HG03159 (cell line): ENCODE data around the gene MAEA.

ENCODE experiments used
- ATAC-seq: cut with Tn5 transposase; IDR thresholded peaks from one replicate; pipeline ENCODE4 v1.9.1; 2021; ENCODE audit warnings: mild to moderate bottlenecking, moderate library complexity; ENCODE audit not compliant: unreplicated experiment

The MAEA gene

DNA sequence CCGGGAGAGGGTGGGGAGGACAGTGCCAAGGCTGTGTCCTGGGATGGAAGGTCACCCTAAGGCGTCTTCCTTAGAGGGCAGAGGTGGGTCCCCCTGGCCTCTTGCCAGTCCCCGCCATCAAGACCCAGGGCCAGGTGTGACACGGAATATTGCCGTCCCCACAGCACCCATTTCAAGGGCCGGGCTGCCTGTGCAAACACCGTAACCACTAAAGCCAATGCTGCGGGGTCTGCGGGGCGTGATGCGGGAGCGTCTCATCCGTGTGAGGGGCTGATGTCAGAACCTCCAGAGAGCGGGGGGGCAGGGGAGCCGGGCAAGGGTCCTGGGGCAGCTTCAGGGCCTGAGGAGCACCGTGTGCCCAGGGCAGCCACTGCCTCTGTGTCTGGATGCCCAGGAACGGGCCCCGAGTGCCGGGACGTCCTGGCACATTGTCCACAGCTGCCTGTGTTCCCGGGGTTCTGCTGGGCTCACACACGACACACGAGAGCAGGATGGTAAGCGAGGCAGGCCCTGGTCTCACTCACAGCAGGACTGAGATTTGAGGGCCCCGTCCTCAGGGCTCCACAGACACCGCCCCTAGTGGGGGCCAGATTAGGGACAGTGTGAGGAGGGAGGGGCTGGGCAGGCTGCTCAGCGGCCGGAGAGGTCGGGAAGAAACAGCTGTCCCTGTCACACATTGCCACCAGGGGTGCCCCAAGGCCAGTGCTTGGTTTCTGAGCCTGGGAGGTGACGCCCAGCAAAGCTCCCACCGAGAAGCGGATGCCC, 87.3 kb downstream of the MAEA start:
- no peak for ATAC-seq

- ATAC-seq, result no peak
These were observed 88.0 kb downstream of the MAEA start for GRCh38 chr4:1377606-1378261.

GRCh38 chr4:1378559-1379231, 89.0 kb downstream of the MAEA start:
- no peak for ATAC-seq

GRCh38 chr4:1379351-1379781, 89.7 kb downstream of the MAEA start:
- no peak for ATAC-seq

DNA sequence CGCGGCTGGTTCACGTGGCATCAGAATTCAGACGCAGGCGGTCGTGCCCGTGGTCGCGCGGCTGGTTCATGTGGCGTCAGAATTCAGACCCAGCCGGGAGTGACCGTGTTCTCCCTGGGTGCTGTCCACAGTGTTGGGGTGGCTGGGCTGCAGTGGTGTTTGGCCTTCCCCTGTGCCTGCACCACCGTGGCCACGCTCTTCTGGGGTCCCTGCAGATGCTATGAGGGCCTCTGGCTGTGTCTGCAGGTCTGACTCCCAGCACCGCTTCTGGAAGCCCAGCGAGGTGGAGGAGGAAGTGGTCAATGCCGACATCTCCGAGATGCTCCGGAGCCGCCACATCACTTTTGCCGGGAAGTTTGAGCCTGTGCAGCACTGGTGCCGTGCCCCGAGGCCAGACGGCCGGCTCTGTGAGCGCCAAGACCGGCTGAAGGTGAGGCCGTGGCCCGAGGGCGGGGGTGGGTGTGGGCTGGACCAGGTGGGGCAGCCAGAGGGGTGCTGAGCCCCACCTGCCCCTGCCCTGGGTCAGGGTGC, 90.2 kb downstream of the MAEA start:
- ATAC-seq, result no peak

DNA sequence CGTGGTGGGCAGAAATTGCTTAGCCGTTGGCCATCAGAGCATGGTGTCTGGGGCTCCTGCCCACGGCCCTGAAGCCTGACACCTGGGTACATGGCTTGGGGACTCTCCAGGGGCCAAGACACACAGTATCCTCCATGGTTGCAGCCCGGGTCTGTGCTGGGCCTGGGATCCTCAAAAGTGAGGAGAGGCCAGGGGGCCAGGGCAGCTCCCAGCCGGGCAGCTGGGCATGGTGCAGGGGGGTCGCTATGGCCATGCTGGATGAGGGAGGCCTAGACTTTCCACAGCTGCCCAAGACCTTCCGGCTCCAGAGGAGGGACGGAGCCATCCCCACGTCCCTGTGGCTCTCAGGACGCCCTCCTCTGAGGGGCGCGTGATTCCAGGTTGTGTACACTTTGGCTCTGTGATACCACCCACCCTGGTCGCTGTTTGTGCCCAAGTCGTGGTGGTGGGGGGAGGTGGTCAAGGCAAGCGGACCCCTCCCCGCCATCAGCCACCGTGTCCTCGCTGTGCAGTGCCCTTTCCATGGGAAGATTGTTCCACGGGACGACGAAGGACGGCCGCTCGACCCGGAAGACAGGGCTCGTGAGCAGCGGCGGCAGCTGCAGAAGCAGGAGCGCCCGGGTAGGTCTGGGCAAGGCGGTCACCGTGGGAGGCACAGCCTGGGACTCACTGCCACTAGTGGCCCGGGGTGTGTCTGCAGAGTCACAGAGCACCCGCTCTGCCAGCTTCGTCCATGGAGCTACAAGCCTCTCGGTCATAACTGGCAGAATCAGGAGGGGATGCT, 90.9 kb downstream of the MAEA start:
- no peak for ATAC-seq

- no peak for ATAC-seq
These were observed 91.5 kb downstream of the MAEA start for GRCh38 chr4:1381181-1381621.

- ATAC-seq, result no peak
These were observed 92.4 kb downstream of the MAEA start for GRCh38 chr4:1381944-1382541.

- ATAC-seq, result no peak
These were observed 93.4 kb downstream of the MAEA start for GRCh38 chr4:1382776-1383727.

GRCh38 chr4:1383728-1384591, 94.3 kb downstream of the MAEA start:
- no peak for ATAC-seq

GRCh38 chr4:1384675-1385372, 95.1 kb downstream of the MAEA start:
- no peak for ATAC-seq

DNA sequence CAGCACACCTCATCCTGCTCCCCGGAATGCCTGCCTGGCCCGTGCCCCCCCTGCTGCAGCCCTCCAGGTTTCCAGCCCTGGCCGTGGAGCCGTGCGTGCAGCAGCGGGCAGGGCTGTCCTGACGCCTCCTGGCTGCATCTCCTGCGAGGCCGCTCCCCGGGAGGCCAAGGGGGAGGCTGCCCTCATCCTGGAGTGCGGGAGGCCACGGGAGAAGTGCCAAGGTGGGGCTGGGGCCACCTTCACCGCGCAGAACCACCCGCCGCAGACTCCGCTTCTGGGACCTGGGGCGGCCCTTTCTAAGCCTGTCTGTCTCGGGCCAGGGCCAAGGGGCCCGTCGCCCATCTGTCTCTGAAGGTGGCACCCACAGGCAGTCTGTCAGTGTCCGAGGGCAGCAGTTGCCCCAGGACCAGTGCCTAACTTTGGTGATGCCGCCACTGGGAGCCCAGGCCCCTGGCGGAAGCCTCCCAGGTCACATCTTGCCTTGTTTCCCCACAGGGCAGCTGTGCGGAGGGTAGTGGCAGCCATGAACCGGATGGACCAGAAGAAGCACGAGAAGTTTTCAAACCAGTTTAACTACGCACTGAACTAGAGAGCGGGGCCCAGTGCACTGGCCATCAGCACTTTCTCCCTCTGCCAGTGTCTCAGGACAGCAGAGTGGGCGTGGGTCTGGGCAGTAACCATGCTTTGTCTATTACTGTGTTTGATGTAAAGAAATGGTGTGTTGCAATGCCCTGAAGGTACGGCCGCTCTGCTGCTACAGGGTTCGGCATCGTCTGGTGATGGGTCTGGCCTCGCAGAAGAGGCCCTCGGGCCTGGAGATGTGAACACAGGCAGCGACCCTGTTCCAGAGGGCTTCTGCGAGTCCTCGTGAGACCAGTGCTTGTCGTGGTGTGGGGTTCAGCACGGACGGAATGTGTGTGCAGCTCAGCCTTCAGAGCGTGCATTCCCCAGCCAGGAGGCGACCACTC, 96.0 kb downstream of the MAEA start:
- ATAC-seq, result no peak
